ENCODE measurements around the gene EGFL8. TPM values are rescaled to one million over a fixed set of nuclear protein-coding genes. Genes with fewer than 3 reads are reported as not detected.

Gene EGFL8
- total and polyA plus RNA-seq, 2 experiments from 2014 or later = 2.2 to 3.8 TPM

DNA sequence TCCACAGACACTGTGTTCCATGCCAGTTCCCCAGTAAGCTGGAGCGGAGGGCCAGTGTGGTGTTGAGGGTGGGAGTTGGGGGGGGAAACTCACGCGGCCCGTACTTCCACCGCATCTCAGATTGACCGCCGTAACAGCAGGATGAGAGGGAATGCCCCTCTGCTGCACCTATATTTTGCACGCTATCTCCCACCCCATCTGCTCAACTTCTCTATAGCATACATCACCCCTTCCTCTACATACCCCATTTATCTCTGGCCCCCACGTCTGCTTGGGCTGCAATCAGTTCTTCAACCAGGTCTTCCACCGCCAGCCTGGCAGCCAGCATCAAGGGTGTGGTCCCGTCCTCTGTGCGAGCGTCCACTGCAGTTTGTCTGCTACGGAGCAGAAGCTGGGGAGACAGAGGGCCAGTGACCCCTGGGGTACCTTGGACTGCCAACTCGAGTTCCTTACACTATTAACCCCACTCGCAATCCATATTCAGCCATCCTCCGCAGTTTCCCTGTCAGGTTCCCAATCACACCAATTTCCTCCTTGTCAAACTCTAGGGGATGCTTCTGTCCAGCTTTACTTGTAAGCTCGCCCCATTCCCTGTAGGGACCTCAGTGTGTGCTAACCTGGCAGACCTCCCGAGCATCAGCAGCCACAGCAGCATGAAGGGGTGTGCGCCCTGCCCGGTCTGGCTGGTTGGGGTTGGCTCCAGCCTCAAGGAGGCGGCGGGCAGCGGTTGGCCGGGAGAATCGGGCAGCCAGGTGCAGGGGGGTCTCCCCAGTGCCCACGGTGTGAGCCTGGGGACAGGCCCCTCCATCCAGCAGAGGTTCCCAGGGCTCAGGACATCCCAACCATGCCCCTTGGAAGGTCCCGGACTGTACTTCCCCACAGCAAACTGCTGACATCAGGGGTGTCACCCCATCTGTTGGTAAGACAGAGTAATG lies 32.6 kb downstream of the EGFL8 start:
- 19 to 25% methylated on average over 23 to 28 of the region's 28 CpGs for WGBS, 2 experiments (ENCODE audit: low coverage in 1 of 2, low lambda C conversion rate in 2 of 2, missing lambda C conversion rate in 2 of 2)
- in situ Hi-C loops (cut with MboI) = no loop called here

DNA sequence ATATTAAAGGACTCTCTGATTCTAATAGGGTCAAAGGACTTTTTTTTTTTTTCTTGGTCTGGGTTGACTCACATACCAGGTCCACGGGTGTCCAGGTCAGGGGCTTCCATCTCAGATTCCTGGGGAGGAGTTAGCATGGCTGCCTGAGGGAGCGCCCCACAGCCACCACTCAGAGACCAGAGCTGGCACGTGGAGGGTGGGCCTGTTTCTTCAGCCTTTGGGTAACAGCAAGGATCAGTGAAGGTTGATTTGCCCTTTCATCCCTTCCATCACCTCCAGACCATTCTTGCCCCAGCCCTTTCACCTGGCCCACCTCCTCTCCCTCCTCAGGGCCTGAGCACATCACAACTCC lies 33.9 kb downstream of the EGFL8 start:
- H4K20me1 ChIP-seq (ENCODE audit: insufficient read depth) = no peaks in the 10 kb centered on the region
- H3K79me2 ChIP-seq (ENCODE audit: insufficient read depth) = no peaks in the 10 kb centered on the region
- DNase-seq = no peak
- H2AFZ ChIP-seq = no peak overlapping the region
- no peaks in the 10 kb centered on the region for H3K36me3 ChIP-seq (ENCODE audit: low read depth)
- H3F3A ChIP-seq (ENCODE audit: insufficient read depth) = peaks cover 13% of the 10 kb centered on the region
- WGBS, 2 experiments (ENCODE audit: low coverage in 1 of 2, low lambda C conversion rate in 2 of 2, missing lambda C conversion rate in 2 of 2) = 61 to 63% methylated on average over 3 of the region's 3 CpGs
- H3K9me2 ChIP-seq (ENCODE audit: insufficient read depth) = no peaks in the 10 kb centered on the region
- no peak overlapping the region for H3K4me2 ChIP-seq (ENCODE audit: unreplicated experiment)
- no peak overlapping the region for H3K27ac ChIP-seq
- H3K9me3 ChIP-seq (ENCODE audit: low read depth) = no peaks in the 10 kb centered on the region
- no peak overlapping the region for H3K9ac ChIP-seq
- peaks cover 16% of the 10 kb centered on the region for H3K4me1 ChIP-seq (ENCODE audit: insufficient read depth)
- H3K4me3 ChIP-seq = no peak overlapping the region
- no peak for TF ChIP-seq EZH2 (IDR thresholded peaks at IDR 0.05; ENCODE audit: insufficient read depth, poor library complexity, severe bottlenecking)
- TF ChIP-seq EZH2phosphoT487 (IDR thresholded peaks at IDR 0.05; ENCODE audit: insufficient read depth, low read depth) = no peak
- no peaks in the 10 kb centered on the region for H3K27me3 ChIP-seq (replicated peaks; ENCODE audit: insufficient read depth)
- in situ Hi-C loops (cut with MboI) = no loop called here

More for the DNA sequence above, 32.6 kb downstream of the EGFL8 start:
- no peaks in the 10 kb centered on the region for H3K27me3 ChIP-seq (replicated peaks; ENCODE audit: insufficient read depth)
- H2AFZ ChIP-seq = peak overlapping the region; percentile 62
- H3K36me3 ChIP-seq (ENCODE audit: low read depth) = no peaks in the 10 kb centered on the region
- peak overlapping the region; percentile 97 for H3K9ac ChIP-seq
- H3K9me2 ChIP-seq (ENCODE audit: insufficient read depth) = no peaks in the 10 kb centered on the region
- peak overlapping the region; percentile 97 for H3K27ac ChIP-seq
- H3F3A ChIP-seq (ENCODE audit: insufficient read depth) = peaks cover 13% of the 10 kb centered on the region
- peak overlapping the region; percentile 81 for H3K4me2 ChIP-seq (ENCODE audit: unreplicated experiment)
- no peaks in the 10 kb centered on the region for H3K79me2 ChIP-seq (ENCODE audit: insufficient read depth)
- no peak for TF ChIP-seq EZH2 (IDR thresholded peaks at IDR 0.05; ENCODE audit: insufficient read depth, poor library complexity, severe bottlenecking)
- TF ChIP-seq EZH2phosphoT487 (IDR thresholded peaks at IDR 0.05; ENCODE audit: insufficient read depth, low read depth) = no peak
- peaks cover 25% of the 10 kb centered on the region for H3K4me1 ChIP-seq (ENCODE audit: insufficient read depth)
- DNase-seq = peak; percentile 45
- H4K20me1 ChIP-seq (ENCODE audit: insufficient read depth) = no peaks in the 10 kb centered on the region
- no peaks in the 10 kb centered on the region for H3K9me3 ChIP-seq (ENCODE audit: low read depth)
- peak overlapping the region; percentile 82 for H3K4me3 ChIP-seq

DNA sequence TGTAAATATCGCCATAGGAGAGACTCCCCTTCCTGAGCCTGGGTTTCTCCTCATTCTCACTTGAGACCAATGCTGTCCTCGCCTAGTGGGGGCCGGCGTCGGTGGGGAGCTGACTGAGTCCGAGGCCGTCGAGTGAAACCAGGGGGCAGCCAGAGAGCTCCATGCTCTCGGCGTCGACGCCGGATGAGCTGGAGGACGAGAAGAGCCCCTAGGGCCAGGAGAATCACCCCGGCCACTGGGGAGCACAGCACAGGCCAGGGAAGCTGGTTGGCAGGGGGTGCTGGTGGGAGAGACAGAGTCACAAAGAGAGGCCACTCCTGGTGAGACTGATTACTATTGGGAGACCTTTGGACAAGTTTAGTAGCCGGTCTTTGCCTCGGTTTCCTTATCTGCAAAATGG lies 34.5 kb downstream of the EGFL8 start:
- Histone ChIP-seq H3K9ac (no peak overlapping the region), H3K27ac (no peak overlapping the region), H3K4me2 (ENCODE audit: unreplicated experiment) (no peak overlapping the region), H3K9me3 (ENCODE audit: low read depth) (no peaks in the 10 kb centered on the region), H3K27me3 (replicated peaks; ENCODE audit: insufficient read depth) (no peaks in the 10 kb centered on the region), H4K20me1 (ENCODE audit: insufficient read depth) (no peaks in the 10 kb centered on the region), H3K36me3 (ENCODE audit: low read depth) (no peaks in the 10 kb centered on the region), H2AFZ (no peak overlapping the region), H3K9me2 (ENCODE audit: insufficient read depth) (no peaks in the 10 kb centered on the region), H3K4me1 (ENCODE audit: insufficient read depth) (peaks cover 16% of the 10 kb centered on the region), H3K79me2 (ENCODE audit: insufficient read depth) (no peaks in the 10 kb centered on the region), H3F3A (ENCODE audit: insufficient read depth) (peaks cover 13% of the 10 kb centered on the region), H3K4me3 (no peak overlapping the region)
- 74 to 78% methylated on average over 17 of the region's 17 CpGs for WGBS, 2 experiments (ENCODE audit: low coverage in 1 of 2, low lambda C conversion rate in 2 of 2, missing lambda C conversion rate in 2 of 2)
- in situ Hi-C loops (cut with MboI) = no loop called here
- no peak for DNase-seq
- no peak for TF ChIP-seq EZH2 (IDR thresholded peaks at IDR 0.05; ENCODE audit: insufficient read depth, poor library complexity, severe bottlenecking)
- no peak for TF ChIP-seq EZH2phosphoT487 (IDR thresholded peaks at IDR 0.05; ENCODE audit: insufficient read depth, low read depth)

DNA sequence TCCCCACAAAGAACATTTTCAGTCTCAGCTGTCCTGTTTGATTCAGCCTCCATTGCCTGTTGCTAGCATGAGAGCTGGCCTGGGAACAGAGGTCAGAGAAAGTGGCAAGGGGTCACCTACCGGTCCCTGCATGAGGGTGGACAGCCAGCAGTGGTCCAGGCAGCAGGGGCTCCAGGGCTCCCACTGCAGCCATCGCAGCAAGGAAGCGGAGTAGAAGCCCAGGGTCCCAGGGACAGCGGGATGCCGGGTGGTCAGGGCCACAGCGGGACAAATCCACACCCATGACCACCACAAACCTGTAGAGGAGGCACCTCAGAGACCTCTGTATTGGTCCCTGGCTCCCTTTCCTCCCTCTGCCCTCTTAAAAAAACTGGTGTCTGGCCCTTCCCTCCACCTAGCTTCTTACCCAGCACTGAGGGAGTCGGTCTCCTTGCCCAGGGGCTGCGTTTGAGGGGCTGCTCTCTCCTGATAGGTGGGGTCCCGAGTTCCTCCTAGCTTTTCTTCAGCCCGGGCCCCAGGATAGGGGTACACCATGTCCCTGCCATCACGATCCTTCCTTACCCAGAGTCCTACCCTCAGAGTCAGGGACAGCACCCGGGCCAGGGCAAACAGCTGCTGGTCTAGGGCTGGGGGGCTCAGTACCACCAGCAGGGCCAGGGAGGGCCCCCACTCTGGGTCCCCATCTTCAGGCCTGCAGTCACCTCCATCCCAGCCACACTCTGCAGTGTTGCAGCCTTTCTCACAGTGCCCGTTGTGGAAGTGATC lies 36.5 kb downstream of the EGFL8 start:
- no peaks in the 10 kb centered on the region for H3K27me3 ChIP-seq (replicated peaks; ENCODE audit: insufficient read depth)
- no peaks in the 10 kb centered on the region for H3K36me3 ChIP-seq (ENCODE audit: low read depth)
- WGBS, 2 experiments (ENCODE audit: low coverage in 1 of 2, low lambda C conversion rate in 2 of 2, missing lambda C conversion rate in 2 of 2) = 62 to 63% methylated on average over 12 to 13 of the region's 13 CpGs
- no peaks in the 10 kb centered on the region for H3F3A ChIP-seq (ENCODE audit: insufficient read depth)
- TF ChIP-seq EZH2 (IDR thresholded peaks at IDR 0.05; ENCODE audit: insufficient read depth, poor library complexity, severe bottlenecking) (no peak), EZH2phosphoT487 (IDR thresholded peaks at IDR 0.05; ENCODE audit: insufficient read depth, low read depth) (no peak)
- 0 out of 2 replicates have a peak, but pooled peaks cover 5% of the 10 kb centered on the region for H3K4me1 ChIP-seq (ENCODE audit: insufficient read depth)
- H4K20me1 ChIP-seq (ENCODE audit: insufficient read depth) = no peaks in the 10 kb centered on the region
- no peak overlapping the region for H3K27ac ChIP-seq
- no peak overlapping the region for H3K9ac ChIP-seq
- H3K79me2 ChIP-seq (ENCODE audit: insufficient read depth) = no peaks in the 10 kb centered on the region
- H3K9me2 ChIP-seq (ENCODE audit: insufficient read depth) = no peaks in the 10 kb centered on the region
- DNase-seq = no peak
- H2AFZ ChIP-seq = no peak overlapping the region
- in situ Hi-C loops (cut with MboI) = no loop called here
- no peak overlapping the region for H3K4me3 ChIP-seq
- no peak overlapping the region for H3K4me2 ChIP-seq (ENCODE audit: unreplicated experiment)
- H3K9me3 ChIP-seq (ENCODE audit: low read depth) = no peaks in the 10 kb centered on the region
